Neuronal stem cell (in vitro differentiated cells): ENCODE results near the gene MTHFD1L.

Experiments
- DNase-seq: peaks from one replicate; pipeline ENCODE4 v3.0.0-alpha.2; 2013; ENCODE audit warnings: low spot score
- H2AFZ ChIP-seq: one replicate; pipeline ENCODE4 v1.6.1; 2013; ENCODE audit warnings: mild to moderate bottlenecking, low read length, inconsistent platforms
- H2AK5ac ChIP-seq: 2 replicates; pipeline ENCODE4 v1.6.1; 2013; ENCODE audit warnings: low read depth, mild to moderate bottlenecking, inconsistent platforms, low read length, moderate library complexity, mixed read lengths
- H2BK120ac ChIP-seq: 2 replicates; pipeline ENCODE4 v1.6.1; 2013; ENCODE audit warnings: low read depth, mild to moderate bottlenecking, inconsistent platforms, low read length, moderate library complexity, mixed read lengths
- H2BK12ac ChIP-seq: one replicate; pipeline ENCODE4 v1.6.1; 2013; ENCODE audit warnings: low read length, inconsistent platforms
- H2BK15ac ChIP-seq: 2 replicates; pipeline ENCODE4 v1.6.1; 2013; ENCODE audit warnings: mild to moderate bottlenecking, low read length, inconsistent platforms, mixed read lengths
- H2BK5ac ChIP-seq: one replicate; pipeline ENCODE4 v1.6.1; 2013; ENCODE audit warnings: inconsistent platforms, mild to moderate bottlenecking, low read length, moderate library complexity
- H3K14ac ChIP-seq: one replicate; pipeline ENCODE4 v1.6.1; 2013; ENCODE audit warnings: low read length, inconsistent platforms
- H3K18ac ChIP-seq: 2 replicates; pipeline ENCODE4 v1.6.1; 2013; ENCODE audit warnings: low read length, inconsistent platforms
- H3K23ac ChIP-seq: 2 replicates; pipeline ENCODE4 v1.6.1; 2013; ENCODE audit warnings: low read depth, mild to moderate bottlenecking, mixed read lengths, low read length, inconsistent platforms; ENCODE audit not compliant: poor library complexity
- H3K27ac ChIP-seq: replicated peaks from 3 replicates; pipeline ENCODE4 v1.5.1; 2013; ENCODE audit warnings: low read length, inconsistent platforms
- H3K27me3 ChIP-seq, 3 experiments: 2 replicates each; pipeline ENCODE4 v1.6.1; 2013; ENCODE audit warnings: low read length in 3 of 3, mild to moderate bottlenecking in 2 of 3, inconsistent platforms in 1 of 3, low read depth in 1 of 3, mixed read lengths in 1 of 3, moderate library complexity in 1 of 3; ENCODE audit not compliant: control insufficient read depth in 3 of 3, insufficient read depth in 3 of 3
- H3K36me3 ChIP-seq, 2 donors: replicated peaks in 1 of 2; 2 replicates each; pipeline ENCODE4 v1.6.1; 2013; ENCODE audit warnings: low read length in 2 of 2; ENCODE audit not compliant: control insufficient read depth in 2 of 2, insufficient read depth in 2 of 2
- H3K4ac ChIP-seq: 2 replicates; pipeline ENCODE4 v1.6.1; 2013; ENCODE audit warnings: inconsistent platforms, mild to moderate bottlenecking, low read length, moderate library complexity
- H3K4me1 ChIP-seq, 2 donors: 1 replicate in 1 of 2; 2 replicates in 1 of 2; pipeline ENCODE4 v1.6.1; 2013; ENCODE audit warnings: low read length in 2 of 2, low read depth in 1 of 2; ENCODE audit not compliant: control insufficient read depth in 2 of 2, insufficient read depth in 1 of 2
- H3K4me2 ChIP-seq: one replicate; pipeline ENCODE4 v1.6.1; 2013; ENCODE audit warnings: mild to moderate bottlenecking, low read length, inconsistent platforms; ENCODE audit not compliant: insufficient read depth, poor library complexity, severe bottlenecking
- H3K4me3 ChIP-seq, 2 donors: 2 replicates each; pipeline ENCODE4 v1.5.1; 2013; ENCODE audit warnings: low read length in 2 of 2, mild to moderate bottlenecking in 2 of 2, inconsistent platforms in 1 of 2, moderate library complexity in 1 of 2
- H3K79me1 ChIP-seq: one replicate; pipeline ENCODE4 v1.6.1; 2013; ENCODE audit warnings: low read depth, mild to moderate bottlenecking, inconsistent platforms, low read length, moderate library complexity
- H3K9ac ChIP-seq: one replicate; pipeline ENCODE4 v1.6.1; 2013; ENCODE audit warnings: mild to moderate bottlenecking, low read depth, low read length, inconsistent platforms; ENCODE audit not compliant: poor library complexity
- H3K9me3 ChIP-seq, 2 donors: replicated peaks in 1 of 2; 2 replicates each; pipeline versions ENCODE3 to v1.6.1; 2013; ENCODE audit warnings: low read length in 2 of 2, mild to moderate bottlenecking in 2 of 2, inconsistent platforms in 1 of 2, low read depth in 1 of 2, mixed read lengths in 1 of 2, moderate library complexity in 1 of 2; ENCODE audit not compliant: control insufficient read depth in 2 of 2, insufficient read depth in 1 of 2
- H4K8ac ChIP-seq: one replicate; pipeline ENCODE4 v1.6.1; 2013; ENCODE audit warnings: low read depth, mild to moderate bottlenecking, inconsistent platforms, low read length, moderate library complexity
- H4K91ac ChIP-seq: one replicate; pipeline ENCODE4 v1.6.1; 2013; ENCODE audit warnings: low read length, low read depth, mild to moderate bottlenecking, inconsistent platforms; ENCODE audit not compliant: poor library complexity
- WGBS, 2 donors: extraction: QIAGEN DNeasy Blood & Tissue Kit; methylation state at CpG; one replicate each; pipeline ENCODE4 v1.1.7; 2013; ENCODE audit warnings: missing lambda C conversion rate in 2 of 2, mixed read lengths in 1 of 2; ENCODE audit not compliant: insufficient read length in 2 of 2, insufficient replicate concordance in 1 of 2; ENCODE audit errors: extremely low coverage in 2 of 2; 5-methylcytosine and 5-hydroxymethylcytosine counted together

The MTHFD1L gene

DNA sequence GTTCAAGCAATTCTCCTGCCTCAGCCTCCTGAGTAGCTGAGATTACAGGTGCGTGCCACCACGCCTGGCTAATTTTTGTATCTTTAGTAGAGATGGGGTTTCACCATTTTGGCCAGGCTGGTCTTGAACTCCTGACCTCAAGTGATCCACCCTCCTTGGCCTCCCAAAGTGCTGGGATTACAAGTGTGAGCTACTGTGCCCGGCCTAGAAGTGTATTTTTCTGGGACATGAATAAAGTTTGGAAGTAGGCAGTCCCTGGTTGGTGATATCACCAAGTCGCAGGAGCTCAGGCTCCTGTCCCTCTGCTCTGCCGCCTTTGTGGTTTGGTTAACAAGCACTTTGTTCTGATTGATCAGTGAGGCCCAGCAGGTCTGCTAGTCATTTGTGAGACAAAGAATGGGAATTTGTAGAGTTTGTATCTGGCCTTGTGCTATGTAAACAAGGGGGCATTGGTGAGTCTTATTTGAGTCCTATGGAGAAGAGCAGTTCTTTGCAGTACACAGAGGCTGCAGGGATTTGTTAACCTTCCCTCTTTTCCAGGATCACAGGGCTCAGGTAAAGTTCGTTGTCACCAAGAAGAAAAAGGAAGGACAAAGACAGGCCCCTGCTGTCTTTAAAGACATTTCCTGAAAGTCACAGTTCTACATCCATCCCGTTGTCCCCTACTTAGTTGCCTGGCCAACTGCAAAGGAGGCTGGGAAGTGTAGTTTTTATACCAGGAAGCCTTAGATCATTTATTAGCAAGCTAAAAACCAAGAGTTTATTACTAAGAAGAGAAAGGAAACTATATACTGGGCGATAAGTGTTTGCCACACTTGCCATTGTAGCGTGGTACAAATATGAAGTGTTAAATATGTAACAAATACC is 13.1 kb downstream of the MTHFD1L start:
- H3K9me3 ChIP-seq, result no peaks in the 10 kb centered on the region
- H3K18ac ChIP-seq, result no peak overlapping the region
- H3K23ac ChIP-seq, result no peak overlapping the region
- no peak overlapping the region for H2AFZ ChIP-seq
- no peak overlapping the region for H4K91ac ChIP-seq
- no peak overlapping the region for H2BK12ac ChIP-seq
- WGBS, 2 donors, result no CpG with 5 or more reads among the region's 9 CpGs
- DNase-seq, result no peak
- no peak overlapping the region for H2BK15ac ChIP-seq
- H2AK5ac ChIP-seq, result no peak overlapping the region
- H3K36me3 ChIP-seq, result peaks cover 1 to 54% of the 10 kb centered on the region in 2 donors
- H3K4me1 ChIP-seq, result peaks cover 12 to 15% of the 10 kb centered on the region in 2 donors
- H3K9ac ChIP-seq, result no peak overlapping the region
- H3K4me3 ChIP-seq, result no peak overlapping the region
- no peak overlapping the region for H4K8ac ChIP-seq
- H3K27ac ChIP-seq, result peak overlapping the region; percentile 26
- H3K27me3 ChIP-seq, result no peaks in the 10 kb centered on the region
- no peak overlapping the region for H3K4me2 ChIP-seq
- H2BK120ac ChIP-seq, result no peak overlapping the region
- peaks cover 3% of the 10 kb centered on the region for H3K79me1 ChIP-seq
- no peak overlapping the region for H2BK5ac ChIP-seq
- no peak overlapping the region for H3K14ac ChIP-seq
- H3K4ac ChIP-seq, result no peak overlapping the region

DNA sequence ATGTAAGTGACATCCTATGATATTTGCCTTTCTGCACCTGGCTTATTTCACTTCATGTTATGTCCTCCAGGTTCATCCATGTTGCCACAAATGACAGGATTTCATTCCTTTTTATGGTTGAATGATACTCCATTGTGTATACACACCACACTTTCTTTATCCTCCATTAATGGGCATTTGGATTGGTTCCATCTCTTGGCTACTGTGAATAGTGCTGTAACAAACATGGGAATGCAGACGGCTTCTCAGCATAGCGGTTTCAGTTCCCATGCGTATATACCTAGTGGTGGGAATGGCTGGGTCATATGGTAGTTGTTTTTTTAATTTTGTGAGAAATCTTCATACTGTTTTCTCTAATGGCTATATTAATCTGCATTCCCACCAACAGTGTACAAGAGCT is 14.8 kb downstream of the MTHFD1L start:
- Histone ChIP-seq H2AFZ (no peak overlapping the region), H3K23ac (no peak overlapping the region), H3K36me3 (peaks cover 3 to 65% of the 10 kb centered on the region in 2 donors), H3K9ac (no peak overlapping the region), H4K91ac (no peak overlapping the region), H3K4me3 (no peak overlapping the region), H3K4me2 (no peak overlapping the region), H3K4ac (no peak overlapping the region), H2BK12ac (no peak overlapping the region), H3K14ac (no peak overlapping the region), H3K27me3 (no peaks in the 10 kb centered on the region), H2AK5ac (no peak overlapping the region), H3K27ac (no peak overlapping the region), H3K79me1 (no peaks in the 10 kb centered on the region), H2BK120ac (no peak overlapping the region), H3K18ac (no peak overlapping the region), H4K8ac (no peak overlapping the region), H3K9me3 (no peaks in the 10 kb centered on the region), H2BK15ac (no peak overlapping the region), H3K4me1 (peaks cover 12% of the 10 kb centered on the region in 2 donors), H2BK5ac (no peak overlapping the region)
- no CpG with 5 or more reads among the region's 3 CpGs for WGBS, 2 donors
- DNase-seq, result no peak

DNA sequence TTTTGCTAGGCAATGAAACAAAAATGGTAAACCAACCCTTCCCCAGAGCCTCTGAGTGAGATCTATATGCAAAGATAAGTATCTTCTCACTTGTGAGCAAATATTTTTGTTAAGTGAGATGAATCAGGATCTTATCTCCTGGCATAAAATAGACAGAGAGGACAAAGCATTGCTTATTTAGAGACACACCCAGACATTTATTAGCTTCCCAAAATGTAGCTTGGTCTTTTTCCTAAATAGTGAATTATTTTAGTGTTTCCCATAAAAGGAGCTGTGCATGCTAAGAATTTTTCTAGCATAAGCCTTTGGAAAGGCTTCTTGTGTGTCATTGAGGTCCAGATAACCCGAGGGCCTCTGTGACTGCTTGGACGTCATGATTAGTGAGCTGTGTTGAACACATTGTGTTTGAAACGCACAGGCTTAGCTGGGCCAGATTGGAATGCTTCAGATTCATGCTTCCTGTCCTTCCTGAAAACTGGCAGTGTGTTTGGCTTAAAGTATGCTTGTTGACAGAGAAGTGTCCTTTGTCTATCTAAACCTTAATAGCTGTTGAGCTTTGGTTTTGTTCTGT is 16.5 kb downstream of the MTHFD1L start:
- Histone ChIP-seq H3K18ac (no peak overlapping the region), H3K27me3 (no peaks in the 10 kb centered on the region), H3K9ac (no peak overlapping the region), H4K91ac (no peak overlapping the region), H3K23ac (no peak overlapping the region), H3K9me3 (no peaks in the 10 kb centered on the region), H3K79me1 (no peaks in the 10 kb centered on the region), H3K4me1 (peaks cover 5 to 12% of the 10 kb centered on the region in 2 donors), H2BK120ac (no peak overlapping the region), H2AK5ac (no peak overlapping the region), H3K14ac (no peak overlapping the region), H2BK12ac (no peak overlapping the region), H2BK5ac (no peak overlapping the region), H3K4ac (no peak overlapping the region), H2BK15ac (no peak overlapping the region), H3K36me3 (peaks cover 3 to 72% of the 10 kb centered on the region in 2 donors), H3K4me3 (no peak overlapping the region), H4K8ac (no peak overlapping the region), H3K27ac (peak overlapping the region; percentile 54), H3K4me2 (no peak overlapping the region), H2AFZ (peak overlapping the region; percentile 57)
- DNase-seq, result peak; percentile 66
- no CpG with 5 or more reads among the region's 3 CpGs for WGBS, 2 donors

DNA sequence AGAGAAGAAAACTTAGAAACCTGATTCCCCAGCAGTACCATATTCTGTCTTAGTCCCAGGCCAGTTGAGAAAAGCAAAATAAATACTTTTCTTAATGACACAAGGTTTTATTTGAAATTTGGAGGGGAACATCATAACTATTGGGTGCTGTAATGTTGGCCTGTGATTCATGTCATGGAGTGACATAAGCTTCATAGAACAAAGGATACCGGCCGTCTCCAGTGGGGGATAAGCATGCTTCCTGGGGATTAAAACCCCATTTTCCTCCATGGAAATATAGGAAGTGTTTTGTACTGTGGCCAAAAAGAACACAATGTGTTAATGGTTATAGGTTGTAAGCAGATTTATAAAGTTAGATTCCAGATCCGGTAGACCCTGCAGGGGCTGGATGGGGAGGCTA is 18.0 kb downstream of the MTHFD1L start:
- no peak overlapping the region for H3K4me2 ChIP-seq
- no CpG with 5 or more reads among the region's 3 CpGs for WGBS, 2 donors
- H3K9ac ChIP-seq, result no peak overlapping the region
- no peak overlapping the region for H3K23ac ChIP-seq
- H3K4me1 ChIP-seq, result peaks cover 4 to 12% of the 10 kb centered on the region in 2 donors
- no peaks in the 10 kb centered on the region for H3K27me3 ChIP-seq
- H2BK5ac ChIP-seq, result no peak overlapping the region
- no peak for DNase-seq
- H2BK120ac ChIP-seq, result no peak overlapping the region
- no peak overlapping the region for H3K14ac ChIP-seq
- no peak overlapping the region for H4K91ac ChIP-seq
- H3K27ac ChIP-seq, result no peak overlapping the region
- H3K9me3 ChIP-seq, result no peaks in the 10 kb centered on the region
- no peak overlapping the region for H2AFZ ChIP-seq
- no peaks in the 10 kb centered on the region for H3K79me1 ChIP-seq
- H3K36me3 ChIP-seq, result peaks cover 10 to 76% of the 10 kb centered on the region in 2 donors
- no peak overlapping the region for H2BK12ac ChIP-seq
- no peak overlapping the region for H2AK5ac ChIP-seq
- no peak overlapping the region for H2BK15ac ChIP-seq
- no peak overlapping the region for H4K8ac ChIP-seq
- no peak overlapping the region for H3K18ac ChIP-seq
- no peak overlapping the region for H3K4me3 ChIP-seq
- H3K4ac ChIP-seq, result no peak overlapping the region
